GM12878 (cell line): ENCODE measurements around the gene DDX10. TPM values are rescaled to one million over a fixed set of nuclear protein-coding genes. Genes with fewer than 3 reads are reported as not detected.

Experiments
- ATAC-seq: fragments of 200-7000 bp; cut with Tn5 transposase; 3 replicates; pipeline ENCODE4 v1.9.1; 2020; ENCODE audit warnings: mild to moderate bottlenecking, moderate library complexity
- BruUV-seq: library from RNA; stranded (reverse); fragments of 400-500 nt; replicated peaks from 2 replicates; lab custom pipeline; 2021; lab: Mats Ljungman, UMichigan
- CTCF ChIA-PET: fragments of 300-600 bp; sonication (Branson Sonifier 250); formaldehyde crosslinking; extraction: SDS; loops from one replicate; lab custom pipeline; 2021; ENCODE audit warnings: inconsistent platforms; lab: Yijun Ruan, JAX
- POLR2A ChIA-PET: fragments of 350-600 bp; formaldehyde crosslinking; extraction: SDS; loops from one replicate; lab custom pipeline; 2021; ENCODE audit warnings: inconsistent platforms; lab: Charles Lee
- RAD21 ChIA-PET: fragments of 300-600 bp; sonication (Branson Sonifier 250); formaldehyde crosslinking; loops from one replicate; lab custom pipeline; 2023; ENCODE audit warnings: antibody characterized with exemption; ENCODE audit not compliant: unreplicated experiment; lab: Charles Lee
- SMC1A ChIA-PET: fragments of 300-600 bp; sonication (Branson Sonifier 250); formaldehyde crosslinking; loops from one replicate; lab custom pipeline; 2023; ENCODE audit not compliant: unreplicated experiment, uncharacterized antibody; lab: Charles Lee
- DNase-seq: peaks from one replicate; pipeline ENCODE4 v3.0.0-alpha.2; 2011; ENCODE audit warnings: low read depth, low spot score
- FAIRE-seq: peaks from 3 replicates; lab custom pipeline; 2011; peaks lifted over from hg19 to GRCh38; lab: Jason Lieb, UNC
- H2AFZ ChIP-seq: 2 replicates; pipeline ENCODE4 v1.6.0; 2011; ENCODE audit warnings: low read depth, low read length, control low read depth; ENCODE audit not compliant: control insufficient read depth
- H3K27ac ChIP-seq: 2 replicates; pipeline ENCODE4 v1.5.1; 2011; ENCODE audit warnings: control low read depth; ENCODE audit not compliant: control insufficient read depth, insufficient read depth
- H3K27me3 ChIP-seq, 2 experiments: replicated peaks in 1 of 2; 2 replicates each; pipeline versions ENCODE4 v1.6.0 to v1.6.1; 2011; ENCODE audit warnings: low read length in 1 of 2; ENCODE audit not compliant: control insufficient read depth in 2 of 2, insufficient read depth in 2 of 2
- H3K36me3 ChIP-seq, 2 experiments: 2 replicates each; pipeline ENCODE4 v1.5.1; 2011; ENCODE audit warnings: low read length in 1 of 2; ENCODE audit not compliant: control insufficient read depth in 2 of 2, insufficient read depth in 2 of 2
- H3K4me1 ChIP-seq: 2 replicates; pipeline ENCODE4 v1.6.1; 2011; ENCODE audit warnings: mild to moderate bottlenecking, low read length, moderate library complexity, mixed read lengths; ENCODE audit not compliant: control insufficient read depth, insufficient read depth
- H3K4me2 ChIP-seq: 2 replicates; pipeline ENCODE4 v1.6.0; 2011; ENCODE audit warnings: control low read depth; ENCODE audit not compliant: control insufficient read depth, insufficient read depth
- H3K4me3 ChIP-seq: fragments of 200-600 bp; sonication (generic); 2 replicates; pipeline ENCODE4 v1.5.1; 2016
- H3K79me2 ChIP-seq: 2 replicates; pipeline ENCODE4 v1.6.0; 2011; ENCODE audit warnings: low read length; ENCODE audit not compliant: control insufficient read depth, insufficient read depth
- H3K9ac ChIP-seq: 2 replicates; pipeline ENCODE4 v1.8.0; 2011; ENCODE audit warnings: low read length, control low read depth, mixed read lengths; ENCODE audit not compliant: control insufficient read depth, insufficient read depth
- H3K9me3 ChIP-seq: replicated peaks from 3 replicates; pipeline ENCODE4 v1.5.1; 2011; ENCODE audit warnings: mild to moderate bottlenecking, low read length; ENCODE audit not compliant: control insufficient read depth, insufficient read depth
- H4K20me1 ChIP-seq: 2 replicates; pipeline ENCODE4 v1.6.0; 2011; ENCODE audit not compliant: control insufficient read depth, insufficient read depth
- GATAD2B ChIP-seq: fragments of 450-650 bp; conservative IDR thresholded peaks from 2 replicates; pipeline ENCODE4 v1.6.1; 2017; ENCODE audit warnings: low read depth, mild to moderate bottlenecking, moderate library complexity
- NFIC ChIP-seq: IDR thresholded peaks from 2 replicates; pipeline ENCODE4 v1.6.1; 2012; ENCODE audit warnings: low read depth, mild to moderate bottlenecking, inconsistent platforms, low read length, moderate library complexity
- NRF1 ChIP-seq: conservative IDR thresholded peaks from 2 replicates; pipeline ENCODE4 v1.6.1; 2011; ENCODE audit warnings: mild to moderate bottlenecking, low read depth, low read length, improper control_type of control experiment
- PAX8 ChIP-seq: fragments of 450-650 bp; IDR thresholded peaks from 2 replicates; pipeline ENCODE4 v1.6.1; 2017; ENCODE audit warnings: mild to moderate bottlenecking, moderate library complexity
- RUNX3 ChIP-seq: IDR thresholded peaks from 2 replicates; pipeline ENCODE4 v1.6.1; 2012; ENCODE audit warnings: low read length, inconsistent platforms
- WGBS: methylation state at CpG from one replicate; pipeline ENCODE4 v1.1.6; 2016; ENCODE audit warnings: low lambda C conversion rate; ENCODE audit not compliant: insufficient replicate concordance, insufficient coverage; ENCODE audit errors: missing lambda C conversion rate; 5-methylcytosine and 5-hydroxymethylcytosine counted together
- in situ Hi-C: fragments of 300-500 bp; cut with MboI; formaldehyde crosslinking; loops from 9 replicates; pipeline ENCODE4 v1.14.3; 2018; ENCODE audit warnings: mixed read lengths
- intact Hi-C: fragments of 100-400 bp; cut with micrococcal nuclease; formaldehyde crosslinking; loops from one replicate; pipeline ENCODE4 v1.14.2; 2022; ENCODE audit not compliant: unreplicated experiment
- polyA plus RNA-seq, 11 experiments: library from polyadenylated mRNA; depleted of rRNA in 4 of 11; unstranded in 6 of 11; stranded (reverse) in 5 of 11; fragments of >200 nt; fragmentation: Nextera tagmentation in 4 of 11; fragmentation: Illumina TruSeq in 1 of 11; extraction: Ambion mirVana in 4 of 11; extraction: Trizol in 1 of 11; gene quantifications; 1 replicate in 1 of 11; 2 replicates in 10 of 11; pipeline versions ENCODE4 v1.2.1 to v1.2.3, GENCODE V29; 2011 to 2016; ENCODE audit warnings: inconsistent platforms in 2 of 11, missing spikeins in 2 of 11, low read depth in 1 of 11
- total RNA-seq, 4 experiments: library from RNA; depleted of rRNA in 3 of 4; stranded (reverse); fragments of >200 nt in 3 of 4; fragmentation: Illumina TruSeq in 1 of 4; extraction: Trizol in 1 of 4; gene quantifications; 2 replicates each; pipeline versions ENCODE4 v1.2.1 to v1.2.3, GENCODE V29; 2013 to 2021

The DDX10 gene
- total and polyA plus RNA-seq, 10 of the 15 experiments (the other 5 are each of a cell fraction or from before 2014, with no cell fraction given): 20.9 to 51.5 (median 31.9) TPM

DNA sequence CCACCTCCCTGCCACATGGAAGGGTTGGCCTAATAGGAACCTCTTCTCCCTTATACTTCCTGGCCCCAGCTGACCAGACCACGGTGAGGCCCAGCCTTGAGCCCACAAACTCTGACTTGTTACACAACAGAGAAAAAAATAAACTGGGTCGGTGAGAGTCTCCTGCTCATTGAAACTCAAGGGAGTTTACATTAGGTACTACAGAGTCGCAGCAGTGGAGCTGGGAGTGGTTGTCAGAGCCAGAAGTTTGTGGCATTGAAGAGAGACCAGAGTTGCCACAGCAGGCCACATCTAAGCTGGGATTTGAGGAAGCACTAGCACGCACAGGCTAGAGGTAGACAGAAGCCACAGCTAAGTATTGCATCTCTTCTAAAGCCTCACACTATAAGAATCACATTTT lies 296.2 kb downstream of the DDX10 start:
- TF ChIP-seq GATAD2B: no peak
- TF ChIP-seq NFIC: 0 out of 2 replicates have a peak, but pooled peaks have one; percentile 26
- peak; percentile 48; the same call in 1 of the 2 replicates for TF ChIP-seq RUNX3
- no peak for TF ChIP-seq PAX8
- Histone ChIP-seq H3K79me2 (no peaks in the 10 kb centered on the region), H3K4me2 (no peak overlapping the region), H3K36me3 (no peaks in the 10 kb centered on the region), H2AFZ (no peak overlapping the region), H3K9me3 (no peaks in the 10 kb centered on the region), H3K9ac (no peak overlapping the region), H3K27me3 (no peaks in the 10 kb centered on the region), H3K4me3 (no peak overlapping the region), H4K20me1 (no peaks in the 10 kb centered on the region), H3K27ac (no peak overlapping the region), H3K4me1 (no peaks in the 10 kb centered on the region)
- in situ Hi-C loops (no loop called here), intact Hi-C loops (no loop called here)
- ATAC-seq (no peak; the same call in 2 of the 3 replicates), DNase-seq (no peak), FAIRE-seq (no peak)
- SMC1A ChIA-PET: interaction anchor here (0.5 to 1.1 kb wide), 3 partner anchors 260 to 339 kb away, joined by 3 to 4 read pairs (median 3); no protein-coding TSS in a partner anchor
- CTCF ChIA-PET: interaction anchor here (1.5 kb wide), 1 partner anchor 263 kb away, joined by 3 read pairs; no protein-coding TSS in a partner anchor
- WGBS: 4% methylated on average over 4 of the region's 4 CpGs
- RAD21 ChIA-PET: no interaction called here
- no TSS peak for BruUV-seq
- POLR2A ChIA-PET: no interaction called here

DNA sequence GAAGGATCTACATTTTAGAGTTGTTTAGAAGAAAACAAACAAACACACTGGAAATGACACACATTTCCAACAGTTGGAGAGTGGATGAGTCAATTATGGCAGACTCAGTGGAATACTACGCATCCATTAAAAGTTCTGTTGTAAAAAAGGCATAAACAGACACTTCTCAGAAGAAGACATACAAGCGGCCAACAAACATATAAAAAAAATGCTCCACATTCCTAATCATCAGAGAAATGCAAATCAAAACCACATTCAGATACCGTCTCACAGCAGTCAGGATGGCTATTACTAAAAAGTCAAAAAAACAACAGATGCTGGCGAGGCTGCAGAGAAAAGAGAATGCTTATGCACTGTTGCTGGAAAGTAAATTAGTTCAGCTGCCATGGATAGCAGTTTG lies 298.2 kb downstream of the DDX10 start:
- RAD21 ChIA-PET: no interaction called here
- Histone ChIP-seq H3K9me3 (no peaks in the 10 kb centered on the region), H2AFZ (no peak overlapping the region), H3K4me3 (no peak overlapping the region), H4K20me1 (no peaks in the 10 kb centered on the region), H3K9ac (no peak overlapping the region), H3K79me2 (no peaks in the 10 kb centered on the region), H3K4me1 (no peaks in the 10 kb centered on the region), H3K36me3 (no peaks in the 10 kb centered on the region), H3K27ac (no peak overlapping the region), H3K4me2 (no peak overlapping the region), H3K27me3 (no peaks in the 10 kb centered on the region; a peak in 1 of 4 replicates)
- BruUV-seq: no TSS peak
- in situ Hi-C loops: no loop called here
- no peak for TF ChIP-seq NRF1
- CTCF ChIA-PET: no interaction called here
- no peak for FAIRE-seq
- POLR2A ChIA-PET: no interaction called here
- intact Hi-C loops: no loop called here
- no peak for DNase-seq
- ATAC-seq: no peak
- WGBS: 62% methylated on average over 4 of the region's 4 CpGs
- SMC1A ChIA-PET: interaction anchor here (0.9 to 1.0 kb wide), 2 partner anchors 16 to 20 kb away, joined by 3 read pairs; no protein-coding TSS in a partner anchor
